ENCODE data around the gene OR8B8.
"Not testable (repeated sequence)": the region's sequence is repeated elsewhere in the genome, so short reads cannot be mapped to it uniquely, and the experiment has no call there.

OR8B8 gene

GRCh38 chr11:124441081-124441480, 4.4 kb downstream of the OR8B8 start:
- DNase-seq: no peak

GRCh38 chr11:124440608-124441007, 4.9 kb downstream of the OR8B8 start:
- DNase-seq: no peak

GRCh38 chr11:124434699-124435098, 10.8 kb downstream of the OR8B8 start:
- no peak for DNase-seq

GRCh38 chr11:124429599-124429998, 15.9 kb downstream of the OR8B8 start:
- no peak for DNase-seq

GRCh38 chr11:124424384-124424921, 21.0 kb downstream of the OR8B8 start, which contains the start of gene OR8B4:
Gene OR8B4 (minus strand): TSS chr11:124424871. CDS start chr11:124424871, 0 bp downstream.
- no peak for DNase-seq

GRCh38 chr11:124421043-124421442, 24.5 kb downstream of the OR8B8 start:
- no peak for DNase-seq

GRCh38 chr11:124415356-124415923, 30.1 kb downstream of the OR8B8 start:
- no peak for DNase-seq

GRCh38 chr11:124409906-124410305, 35.6 kb downstream of the OR8B8 start:
- DNase-seq: no peak

GRCh38 chr11:124405581-124405980, 39.9 kb downstream of the OR8B8 start:
- no peak for DNase-seq

GRCh38 chr11:124403186-124403585, 42.3 kb downstream of the OR8B8 start:
- DNase-seq: not testable (repeated sequence)

- DNase-seq: peak; percentile 53 to 68
Observed at GRCh38 chr11:124402326-124402922, 43.1 kb downstream of the OR8B8 start.

GRCh38 chr11:124398924-124399323, 46.6 kb downstream of the OR8B8 start, which contains the start of gene OR8B3:
Gene OR8B3 (minus strand): TSS chr11:124399024. CDS start chr11:124397351, 1,673 bp downstream.
- no peak for DNase-seq

GRCh38 chr11:124396847-124397246, 48.6 kb downstream of the OR8B8 start:
- DNase-seq: not testable (repeated sequence)

GRCh38 chr11:124394408-124394807, 51.1 kb downstream of the OR8B8 start:
- DNase-seq: no peak

All from activated CD4-positive, alpha-beta T cell treated with anti-CD3 and anti-CD28 coated beads, Interleukin-2, amount 50 U/mL, for 48 hours (primary cell).